Measurements from ENCODE around the gene MTSS2.

Gene MTSS2

GRCh38 chr16:70685938-70686375 lies at the start of gene MTSS2:
MTSS2 (minus strand) TSS chr16:70686053; CDS start chr16:70685791, 262 bp downstream.
- peak; percentile 3 for DNase-seq

DNA sequence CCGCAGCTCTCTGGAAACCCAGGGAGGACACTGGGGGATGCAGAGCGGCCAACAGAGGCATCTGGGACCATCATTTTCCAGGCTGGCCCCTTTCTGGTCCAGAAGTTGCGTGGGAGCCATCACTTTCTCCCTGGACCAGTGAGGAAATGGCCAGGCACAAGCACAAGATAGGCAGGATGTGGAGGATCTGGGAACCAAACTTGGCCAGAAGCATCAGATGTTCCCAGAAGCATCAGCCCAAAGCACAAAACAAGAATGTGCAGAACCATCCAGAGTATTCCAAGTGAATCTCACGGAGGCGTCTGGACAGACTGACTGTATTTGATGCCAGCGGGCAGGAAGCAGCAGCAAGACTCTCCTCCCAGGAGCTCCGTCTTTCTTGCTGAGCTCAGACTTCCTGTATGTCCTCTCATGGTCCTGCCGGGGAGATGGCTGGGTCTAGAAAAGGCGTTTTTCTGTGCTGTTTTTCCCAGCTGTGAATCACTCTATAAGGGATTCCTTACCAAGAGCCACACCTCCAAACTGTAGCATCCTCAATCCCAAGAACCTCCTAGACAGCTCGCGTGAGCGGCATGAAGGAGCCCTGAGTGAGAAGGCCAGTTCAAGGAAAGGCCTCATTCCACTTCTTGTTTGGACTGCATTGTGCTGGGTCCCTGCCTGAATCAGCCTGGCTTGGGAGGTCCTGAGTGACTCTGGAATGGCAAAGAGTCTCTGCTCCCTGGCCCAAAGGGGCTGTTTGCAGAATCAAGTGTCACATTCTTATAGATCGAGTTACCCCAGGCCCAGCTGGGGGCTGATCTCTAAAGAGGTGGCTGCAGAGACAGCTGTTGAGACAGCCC lies 49.5 kb upstream of the MTSS2 start:
- DNase-seq: no peak

GRCh38 chr16:70734522-70735095 lies 48.8 kb upstream of the MTSS2 start:
- no peak for DNase-seq

DNA sequence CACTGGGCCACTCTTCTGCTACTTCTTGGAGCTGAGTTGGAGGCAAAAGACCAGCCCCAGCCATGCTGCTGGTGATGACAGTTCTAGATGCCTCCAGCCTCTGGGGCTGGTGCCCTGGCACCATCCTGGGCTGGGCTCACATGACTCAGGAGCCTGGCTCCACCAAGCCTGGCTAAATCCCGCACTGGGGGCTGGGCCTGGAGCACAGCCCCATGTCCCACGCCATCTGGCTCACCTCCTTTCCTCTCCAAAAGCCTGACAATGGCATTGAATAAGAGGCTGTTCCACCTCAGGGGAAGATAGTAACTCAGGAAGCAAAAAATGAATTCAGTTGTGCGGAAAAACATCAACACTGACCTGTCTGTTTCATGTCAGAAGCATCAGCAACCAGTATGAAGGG lies 45.1 kb upstream of the MTSS2 start:
- DNase-seq: no peak

DNA sequence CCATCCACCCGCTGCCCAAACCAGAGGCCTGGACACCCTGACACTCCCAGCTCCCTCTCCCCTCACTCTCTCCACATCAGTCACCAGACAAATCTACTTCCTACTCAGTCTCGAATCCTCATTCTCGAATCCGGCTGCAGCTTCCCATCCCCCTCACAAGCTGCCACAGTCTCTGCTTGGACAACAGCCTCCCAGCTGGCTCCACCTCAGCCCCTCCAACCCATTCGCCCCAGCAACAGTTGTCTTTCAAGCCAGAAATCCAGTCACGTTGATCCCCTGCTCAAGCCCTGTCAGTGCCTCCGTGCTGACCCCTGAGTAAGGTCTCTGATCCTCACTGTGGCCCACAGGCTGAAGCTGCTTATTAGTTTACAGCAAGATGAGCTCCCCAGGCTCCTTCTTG lies 44.2 kb upstream of the MTSS2 start:
- no peak for DNase-seq

GRCh38 chr16:70729292-70729691 lies 43.4 kb upstream of the MTSS2 start:
- no peak for DNase-seq

DNA sequence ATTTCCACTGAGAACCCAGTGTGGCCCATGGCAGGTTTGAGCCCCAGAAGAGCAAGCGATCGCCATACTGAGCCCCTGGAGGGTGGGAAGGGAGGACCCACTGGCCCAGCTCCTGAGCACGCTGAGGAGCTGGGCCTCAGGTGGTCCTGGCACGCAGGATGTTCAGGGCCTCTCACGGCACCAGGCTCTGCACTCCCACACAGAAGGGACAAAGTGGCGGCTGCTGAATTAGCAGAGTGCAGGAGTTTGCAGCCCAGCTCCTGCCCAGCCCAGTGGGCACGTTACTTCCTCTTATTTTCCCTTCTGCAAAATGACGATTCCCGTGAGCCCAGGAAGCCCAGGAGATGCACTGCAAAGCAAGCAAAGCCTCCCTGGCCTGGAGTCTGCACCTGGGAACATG lies 42.3 kb upstream of the MTSS2 start:
- DNase-seq: no peak

- DNase-seq: no peak
These were observed 41.1 kb upstream of the MTSS2 start for GRCh38 chr16:70726892-70727361.

DNA sequence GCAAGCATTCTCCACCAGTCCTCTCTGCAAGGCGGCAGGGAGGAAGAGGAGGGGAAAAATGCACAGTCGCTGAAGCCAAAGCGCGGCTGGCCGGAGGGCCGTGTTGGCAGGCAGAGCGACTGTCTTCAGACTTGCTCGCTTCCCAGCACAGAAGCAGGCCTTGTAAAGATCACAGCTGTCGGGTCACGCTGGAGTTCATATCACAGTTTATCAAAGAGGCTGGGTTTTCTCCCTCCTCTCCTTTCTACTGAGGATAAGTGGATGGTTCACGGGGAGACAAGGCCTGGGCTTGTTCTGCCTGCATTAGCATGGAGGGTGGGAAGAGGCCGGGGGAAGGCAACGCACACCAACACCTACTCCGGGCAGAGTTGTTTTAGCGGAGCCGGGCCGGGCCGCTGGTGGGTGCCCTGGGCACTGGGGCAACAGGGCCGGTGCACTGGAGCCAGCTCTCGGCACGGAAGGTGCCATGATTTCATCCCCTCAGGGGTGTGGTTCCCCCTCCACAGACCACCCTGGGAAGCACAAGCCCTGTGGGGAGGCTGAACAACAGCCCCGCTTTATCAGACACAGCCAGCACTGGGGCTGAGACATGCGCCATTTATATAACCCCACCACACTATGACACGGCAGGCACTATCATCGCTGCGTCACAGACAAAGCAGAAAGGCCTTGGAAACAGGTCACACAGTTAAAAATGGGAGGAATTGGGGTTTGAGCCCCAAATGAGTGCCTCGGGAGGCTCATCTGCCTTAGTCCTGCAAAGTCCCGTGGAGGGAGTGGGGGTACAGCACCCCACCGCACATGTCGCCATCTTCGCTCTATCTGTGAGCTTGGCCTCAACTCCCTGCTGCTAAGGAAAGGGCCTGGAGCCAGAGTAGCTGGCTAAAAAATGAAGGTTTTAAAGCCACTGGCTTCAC lies 40.3 kb upstream of the MTSS2 start:
- no peak for DNase-seq

DNA sequence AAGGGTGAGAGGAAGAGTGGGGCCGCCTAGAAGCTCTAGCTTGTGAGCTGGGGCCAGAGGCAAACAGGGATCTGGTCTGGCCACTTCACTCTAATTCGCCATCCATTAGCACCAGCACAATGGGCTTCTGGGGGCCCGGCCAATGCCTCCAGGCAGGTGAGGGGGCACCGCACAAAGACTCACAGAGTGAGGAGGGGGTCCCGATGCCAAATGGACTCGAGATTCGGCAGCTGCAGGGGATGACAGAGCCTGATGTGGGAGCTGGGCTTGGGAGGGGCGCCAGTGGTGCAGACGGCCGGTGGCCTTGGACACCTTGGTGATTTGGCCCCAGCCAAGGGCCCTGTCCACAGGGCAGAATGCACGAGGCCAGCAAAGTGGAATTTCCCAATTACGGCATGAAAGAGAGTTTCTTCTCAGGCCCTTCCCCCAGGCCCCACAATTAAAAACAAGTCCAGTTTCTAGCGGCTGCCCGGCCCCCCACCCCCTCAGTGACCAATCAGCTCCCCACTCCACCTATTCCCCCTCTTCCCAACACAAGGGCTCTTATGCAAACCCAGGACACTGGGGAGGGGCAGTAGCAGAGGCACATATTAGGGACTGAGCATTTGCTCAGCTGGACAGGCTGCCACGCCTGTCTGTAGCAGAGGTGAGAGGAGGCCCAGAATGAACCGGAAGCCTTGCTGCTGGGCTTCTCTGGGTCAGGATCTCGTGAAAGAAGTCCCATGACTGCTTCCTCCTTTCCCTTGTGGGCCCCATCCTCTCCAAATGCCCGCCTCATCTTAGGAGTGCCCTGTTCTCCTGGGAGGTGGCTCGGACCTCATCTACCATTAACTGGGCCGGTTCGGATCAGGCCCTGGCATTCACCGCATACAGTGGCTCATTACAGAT lies 39.4 kb upstream of the MTSS2 start:
- no peak for DNase-seq

DNA sequence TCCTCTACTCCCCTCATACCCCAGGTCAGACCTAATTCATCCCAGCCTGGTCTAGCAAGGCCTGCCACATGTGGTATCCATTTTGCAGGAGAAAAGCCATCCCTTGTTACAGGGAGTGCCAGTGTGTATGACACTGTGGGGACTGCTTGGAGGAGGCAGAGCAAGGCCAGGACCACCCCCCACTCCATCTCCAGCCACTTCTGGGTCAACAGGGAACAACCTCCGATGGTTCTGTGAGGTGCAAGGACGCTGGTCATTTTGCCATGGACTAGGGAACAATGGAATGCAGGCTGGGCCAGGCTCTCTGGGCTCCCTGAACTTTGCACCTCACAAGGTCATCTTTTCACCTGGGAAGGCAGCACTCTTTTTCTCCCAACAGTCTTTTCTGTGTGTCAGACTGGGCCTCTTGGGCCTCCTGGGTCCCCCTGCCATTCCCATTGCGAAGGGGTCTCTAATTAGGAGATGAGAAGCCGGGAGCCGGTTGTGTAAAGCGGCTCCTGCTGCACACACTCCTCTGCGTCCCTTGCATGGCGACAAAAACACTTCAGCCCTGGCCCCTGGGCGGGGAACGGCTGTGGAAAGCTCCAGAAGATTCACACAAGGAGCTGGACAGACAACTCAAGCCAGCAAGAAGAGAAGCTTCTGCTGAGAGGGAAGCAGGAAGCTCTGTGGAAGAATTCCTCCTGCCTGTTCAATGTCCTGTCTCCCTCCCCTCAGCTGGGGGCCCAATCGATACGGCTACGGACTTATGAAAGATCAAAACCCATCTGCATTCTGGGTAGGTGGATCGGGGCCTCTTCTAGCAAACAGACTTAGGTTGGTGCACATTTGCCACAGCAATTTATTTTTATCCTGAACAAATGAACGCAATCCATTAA lies 38.5 kb upstream of the MTSS2 start:
- DNase-seq: no peak

GRCh38 chr16:70723740-70724145 lies 37.9 kb upstream of the MTSS2 start:
- no peak for DNase-seq

DNA sequence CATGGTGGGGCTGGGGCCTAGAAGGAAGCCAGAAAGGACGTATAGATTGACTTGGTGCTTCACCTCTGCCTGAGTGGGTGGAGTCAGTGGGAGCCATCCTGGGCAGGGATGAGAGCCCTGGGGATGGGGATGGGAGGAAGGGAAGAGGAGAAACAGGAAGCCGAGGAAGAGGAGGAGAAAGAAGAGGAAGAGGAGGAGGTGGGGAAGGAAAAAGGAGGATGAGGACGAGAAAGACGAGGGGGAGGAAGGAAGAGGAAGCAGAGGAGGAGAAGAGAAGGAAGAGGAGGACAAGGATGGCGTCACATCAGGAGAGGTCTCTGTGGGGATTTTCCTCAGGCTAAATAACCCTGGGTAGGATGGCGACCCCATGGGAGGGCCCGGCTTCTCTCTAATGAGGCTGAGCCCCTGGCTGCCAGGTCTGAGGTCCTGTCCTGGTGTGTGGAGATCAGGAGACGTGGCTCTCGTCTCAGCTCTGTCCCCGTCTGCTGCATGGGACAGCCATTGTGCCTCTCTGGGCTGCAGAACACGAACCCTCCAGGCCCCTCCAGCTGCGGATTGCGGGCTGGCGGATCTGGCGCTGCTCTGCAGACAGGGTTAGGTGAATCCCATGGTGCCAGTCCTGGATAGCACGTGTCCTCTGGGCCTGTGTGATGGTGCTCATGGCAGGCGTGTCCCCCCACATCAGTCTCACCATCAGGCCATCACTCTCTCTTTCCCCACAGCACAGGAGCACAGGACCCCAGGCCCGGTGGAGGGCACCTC lies 35.5 kb upstream of the MTSS2 start:
- DNase-seq: no peak

DNA sequence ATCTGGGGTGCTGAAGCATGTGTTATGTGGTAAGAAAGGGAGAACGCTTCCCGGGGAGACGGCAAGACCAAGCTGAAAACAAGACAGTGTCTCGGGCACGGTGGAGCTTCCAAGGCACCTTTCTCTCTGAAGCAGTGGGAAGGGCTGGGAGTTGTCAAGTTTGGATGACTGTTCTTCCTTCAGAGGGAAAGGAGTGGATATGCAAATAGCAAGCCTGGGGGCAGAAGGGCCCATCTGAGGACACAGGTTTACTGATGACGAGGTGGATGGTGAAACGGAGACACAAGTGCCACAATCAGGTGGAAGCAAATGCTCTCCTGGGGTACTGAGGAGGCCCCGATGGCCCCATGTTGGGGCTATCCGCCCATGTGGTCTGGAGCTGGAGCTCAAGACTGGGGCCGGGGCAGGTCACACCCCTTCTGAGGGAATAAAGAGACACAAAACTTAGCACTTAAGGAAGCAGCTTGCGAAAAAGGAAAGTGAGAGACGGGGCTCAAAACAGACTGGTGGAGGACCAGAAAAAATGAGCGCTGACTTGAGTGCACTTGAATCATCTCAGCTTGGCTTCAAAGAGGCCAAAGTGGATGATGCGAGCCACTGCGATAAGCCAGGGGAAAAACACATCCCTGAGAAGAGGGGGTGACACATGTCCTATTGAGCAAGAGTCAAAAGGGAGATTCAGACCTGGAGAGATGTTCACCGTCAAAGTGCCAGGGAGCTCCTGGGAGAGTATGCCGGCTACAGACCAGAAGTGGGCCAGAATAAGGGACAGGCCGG lies 34.8 kb upstream of the MTSS2 start:
- no peak for DNase-seq

DNA sequence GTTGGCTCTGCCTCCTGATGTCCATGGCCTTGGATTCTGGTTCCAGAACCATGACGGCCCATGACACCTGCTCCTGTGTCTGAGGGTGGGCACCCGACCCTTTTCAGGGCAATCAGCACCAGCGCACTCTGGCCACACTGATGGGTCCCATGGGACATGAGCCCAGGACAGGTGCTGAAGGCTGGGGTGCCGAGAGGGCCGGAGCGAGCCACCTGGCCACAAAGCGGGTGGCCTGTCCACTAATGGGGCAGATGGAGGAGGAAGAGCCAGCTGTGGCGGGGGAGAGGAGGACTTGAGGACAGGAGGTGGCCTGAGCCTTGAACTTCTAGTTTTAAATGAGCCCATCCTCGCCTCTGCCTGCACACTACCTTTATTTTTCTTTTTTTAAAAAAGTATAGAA lies 31.2 kb upstream of the MTSS2 start:
- no peak for DNase-seq

GRCh38 chr16:70715860-70716357 lies 30.1 kb upstream of the MTSS2 start:
- DNase-seq: no peak

- no peak for DNase-seq
These were observed 29.4 kb upstream of the MTSS2 start for GRCh38 chr16:70715055-70715858.

- DNase-seq: no peak
These were observed 28.8 kb upstream of the MTSS2 start for GRCh38 chr16:70714581-70715054.

All from CD4-positive, alpha-beta T cell treated with Interleukin-10 for 1 hour (primary cell).